Kasumi-1 (cell line): ENCODE measurements around the gene STC2.
A peak's percentile ranks its signal among the peaks of the same experiment; 100 is the strongest.
"Not testable (repeated sequence)": the region's sequence is repeated elsewhere in the genome, so short reads cannot be mapped to it uniquely, and the experiment has no call there.

Experiments used
- DNase-seq, 2 experiments: peaks; one replicate each; lab custom pipeline; 2025; lab: John Stamatoyannopoulos, UW

STC2 gene

GRCh38 chr5:173296737-173297676, 31.2 kb downstream of the STC2 start:
- no peak for DNase-seq

GRCh38 chr5:173295796-173296195, 32.4 kb downstream of the STC2 start:
- no peak for DNase-seq

GRCh38 chr5:173294673-173295320, 33.4 kb downstream of the STC2 start:
- DNase-seq, result no peak

- peak; percentile 76 to 83 for DNase-seq
These were observed 34.2 kb downstream of the STC2 start for GRCh38 chr5:173293817-173294672.

- DNase-seq, result no peak
These were observed 36.2 kb downstream of the STC2 start for GRCh38 chr5:173291722-173292658.

GRCh38 chr5:173290477-173291131, 37.6 kb downstream of the STC2 start:
- no peak for DNase-seq

GRCh38 chr5:173289372-173289771, 38.8 kb downstream of the STC2 start:
- DNase-seq, result no peak

- DNase-seq, result no peak
These were observed 39.6 kb downstream of the STC2 start for GRCh38 chr5:173288632-173289031.

GRCh38 chr5:173287086-173287485, 41.1 kb downstream of the STC2 start:
- no peak for DNase-seq

GRCh38 chr5:173284343-173284958, 43.8 kb downstream of the STC2 start:
- DNase-seq, result not testable (repeated sequence)

- peak; percentile 81 to 83 for DNase-seq
These were observed 44.6 kb downstream of the STC2 start for GRCh38 chr5:173283318-173284288.

- DNase-seq, result no peak
These were observed 45.3 kb downstream of the STC2 start for GRCh38 chr5:173282916-173283315.

- DNase-seq, result peak; percentile 41 to 50
These were observed 46.3 kb downstream of the STC2 start for GRCh38 chr5:173281910-173282309.

- DNase-seq, result no peak
These were observed 49.0 kb downstream of the STC2 start for GRCh38 chr5:173279166-173279565.

GRCh38 chr5:173278641-173279040, 49.6 kb downstream of the STC2 start:
- DNase-seq, result no peak

GRCh38 chr5:173278172-173278571, 50.0 kb downstream of the STC2 start:
- no peak for DNase-seq

GRCh38 chr5:173274771-173275170, 53.4 kb downstream of the STC2 start:
- DNase-seq, result no peak

GRCh38 chr5:173271419-173271818, 56.8 kb downstream of the STC2 start:
- no peak for DNase-seq
